Gastroesophageal sphincter (tissue), 4 donors: ENCODE data around the gene ANKRD29. TPM values are rescaled to one million over a fixed set of nuclear protein-coding genes. Genes with fewer than 3 reads are reported as not detected.

Experiments used
- ATAC-seq: fragments of 150-250 bp; one replicate; pipeline ENCODE4 v1.9.1; 2016; ENCODE audit warnings: mild to moderate bottlenecking, moderate library complexity
- H3K27ac ChIP-seq, 4 donors: fragments of 200-600 bp; sonication (generic) in 3 of 4; 1 replicate in 3 of 4; 2 replicates in 1 of 4; pipeline ENCODE4 v1.5.1; 2016 to 2019
- H3K27me3 ChIP-seq: fragments of 200-600 bp; sonication (generic); one replicate; pipeline ENCODE4 v1.5.1; 2019
- H3K36me3 ChIP-seq, 2 donors: fragments of 200-600 bp; sonication (generic); one replicate each; pipeline ENCODE4 v1.5.1; 2019; ENCODE audit warnings: control low read depth in 1 of 2
- H3K4me1 ChIP-seq, 3 donors: fragments of 200-600 bp; sonication (generic); 1 replicate in 2 of 3; 2 replicates in 1 of 3; pipeline ENCODE4 v1.5.1; 2016 to 2019; ENCODE audit warnings: control low read depth in 2 of 3
- H3K4me3 ChIP-seq, 2 donors: fragments of 200-600 bp; sonication (generic); one replicate each; pipeline ENCODE4 v1.5.1; 2019; ENCODE audit warnings: mild to moderate bottlenecking in 1 of 2, moderate library complexity in 1 of 2
- H3K9me3 ChIP-seq, 3 donors: fragments of 200-600 bp; sonication (generic); one replicate each; pipeline ENCODE4 v1.5.1; 2017 to 2019; ENCODE audit warnings: control low read depth in 2 of 3
- EP300 ChIP-seq: sonication (generic); formaldehyde crosslinking; IDR thresholded peaks from one replicate; pipeline ENCODE4 v1.6.1; 2017; ENCODE audit warnings: antibody characterized with exemption, mild to moderate bottlenecking
- POLR2A ChIP-seq, 2 donors: fragments of 450-650 bp; IDR thresholded peaks; one replicate each; pipeline ENCODE4 v1.6.1; 2017; ENCODE audit warnings: antibody characterized with exemption in 2 of 2, mild to moderate bottlenecking in 2 of 2, moderate library complexity in 1 of 2
- POLR2AphosphoS5 ChIP-seq: sonication (generic); formaldehyde crosslinking; IDR thresholded peaks from one replicate; pipeline ENCODE4 v1.6.1; 2017; ENCODE audit warnings: antibody characterized with exemption
- WGBS, 2 donors: methylation state at CpG; one replicate each; pipeline ENCODE4 v1.1.5; 2018; ENCODE audit warnings: low coverage in 1 of 2; 5-methylcytosine and 5-hydroxymethylcytosine counted together
- total RNA-seq, 4 donors: library from RNA; depleted of rRNA; stranded (reverse); fragments of >200 nt; gene quantifications; one replicate each; pipeline ENCODE4 v1.1.0, GENCODE V29; 2016
- TF ChIP-seq, protein P1 (sequence below), 4 experiments: fragments of 200-600 bp in 2 of 4; fragments of 450-650 bp in 2 of 4; sonication (generic) in 1 of 4; IDR thresholded peaks; one replicate each; pipeline ENCODE4 v1.5.1; 2017 to 2019; ENCODE audit warnings: antibody characterized with exemption in 4 of 4, mild to moderate bottlenecking in 2 of 4, moderate library complexity in 2 of 4

Gene ANKRD29
- total RNA-seq, 4 donors from 2014 or later, result 3.5 to 19.3 (median 10.5) TPM

DNA sequence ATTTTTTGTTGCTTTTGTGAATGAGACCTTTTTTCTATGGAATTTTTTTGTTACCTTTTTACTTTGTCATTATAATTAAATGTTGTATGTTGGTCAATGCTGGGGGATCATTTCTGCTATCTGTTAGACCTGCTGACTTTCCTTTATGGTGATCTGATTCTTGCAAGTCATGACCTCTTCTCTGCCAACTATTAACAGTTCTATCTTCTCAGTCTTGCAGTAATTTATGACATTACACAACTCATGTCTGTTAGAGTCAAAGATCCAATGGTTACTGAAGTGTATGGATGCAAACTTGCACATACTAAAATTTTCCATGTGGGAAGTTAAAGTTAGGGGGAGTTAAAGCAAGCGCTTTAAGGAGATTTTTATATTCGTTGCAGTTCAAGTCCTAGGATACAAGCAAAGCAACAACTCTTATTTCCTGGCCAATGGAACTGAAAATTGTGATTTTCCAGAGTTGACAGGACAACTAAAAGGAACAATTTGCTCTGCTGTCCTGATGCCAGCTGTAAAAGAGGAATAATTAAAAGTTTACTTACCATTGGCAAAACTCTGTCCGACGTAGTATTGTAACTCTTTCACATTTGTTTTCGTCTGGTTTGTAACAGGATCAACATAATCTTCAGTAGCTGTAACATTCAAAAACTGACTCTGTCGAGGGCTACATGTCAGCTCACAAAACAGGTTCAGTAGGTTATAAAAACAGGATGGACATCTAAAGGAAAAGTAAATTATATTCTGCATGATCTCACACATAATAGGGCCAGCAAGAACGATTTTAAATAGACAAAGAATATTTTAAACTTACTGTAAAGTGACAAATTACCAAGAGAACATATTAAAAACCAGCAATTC is 94.2 kb downstream of the ANKRD29 start:
- 68 to 69% methylated on average over 5 to 7 of the region's 7 CpGs for WGBS, 2 donors
- no peak for ATAC-seq
- peaks cover 0 to 3% (median 0%) of the 10 kb centered on the region in 3 donors for H3K4me1 ChIP-seq
- H3K9me3 ChIP-seq, result no peaks in the 10 kb centered on the region
- peaks cover 3 to 96% of the 10 kb centered on the region in 2 donors for H3K36me3 ChIP-seq
- no peak overlapping the region for H3K4me3 ChIP-seq
- no peaks in the 10 kb centered on the region for H3K27me3 ChIP-seq
- no peak overlapping the region for H3K27ac ChIP-seq
- no peak for TF ChIP-seq POLR2AphosphoS5
- TF ChIP-seq, protein P1, sequence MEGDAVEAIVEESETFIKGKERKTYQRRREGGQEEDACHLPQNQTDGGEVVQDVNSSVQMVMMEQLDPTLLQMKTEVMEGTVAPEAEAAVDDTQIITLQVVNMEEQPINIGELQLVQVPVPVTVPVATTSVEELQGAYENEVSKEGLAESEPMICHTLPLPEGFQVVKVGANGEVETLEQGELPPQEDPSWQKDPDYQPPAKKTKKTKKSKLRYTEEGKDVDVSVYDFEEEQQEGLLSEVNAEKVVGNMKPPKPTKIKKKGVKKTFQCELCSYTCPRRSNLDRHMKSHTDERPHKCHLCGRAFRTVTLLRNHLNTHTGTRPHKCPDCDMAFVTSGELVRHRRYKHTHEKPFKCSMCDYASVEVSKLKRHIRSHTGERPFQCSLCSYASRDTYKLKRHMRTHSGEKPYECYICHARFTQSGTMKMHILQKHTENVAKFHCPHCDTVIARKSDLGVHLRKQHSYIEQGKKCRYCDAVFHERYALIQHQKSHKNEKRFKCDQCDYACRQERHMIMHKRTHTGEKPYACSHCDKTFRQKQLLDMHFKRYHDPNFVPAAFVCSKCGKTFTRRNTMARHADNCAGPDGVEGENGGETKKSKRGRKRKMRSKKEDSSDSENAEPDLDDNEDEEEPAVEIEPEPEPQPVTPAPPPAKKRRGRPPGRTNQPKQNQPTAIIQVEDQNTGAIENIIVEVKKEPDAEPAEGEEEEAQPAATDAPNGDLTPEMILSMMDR (IDR thresholded peaks at IDR 0.05), result no peak
- no peak for TF ChIP-seq EP300
- TF ChIP-seq POLR2A (IDR thresholded peaks at IDR 0.05), result no peak

DNA sequence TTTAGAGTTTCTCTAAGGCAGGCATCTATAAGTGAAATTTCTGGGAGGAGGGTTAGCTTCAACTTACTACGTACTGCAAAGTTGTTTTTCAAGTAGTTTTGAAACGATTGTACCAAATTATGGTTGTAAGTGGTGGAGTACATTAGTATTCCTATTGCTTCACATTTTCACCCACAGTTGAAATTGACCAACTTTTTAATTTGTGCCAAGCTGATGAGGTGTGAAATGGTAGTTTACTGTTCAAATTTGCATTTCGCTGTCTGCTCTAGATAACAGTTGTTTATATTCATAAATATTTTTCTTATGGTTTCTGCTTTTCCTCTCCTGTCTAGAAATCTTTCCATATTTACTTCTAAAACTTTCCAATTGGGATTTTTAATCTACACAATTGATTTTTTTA is 95.0 kb downstream of the ANKRD29 start:
- ATAC-seq, result no peak
- Histone ChIP-seq H3K36me3 (peaks cover 3 to 99% of the 10 kb centered on the region in 2 donors), H3K9me3 (no peaks in the 10 kb centered on the region), H3K27me3 (no peaks in the 10 kb centered on the region), H3K4me1 (no peaks in the 10 kb centered on the region), H3K4me3 (no peak overlapping the region), H3K27ac (no peak overlapping the region)
- TF ChIP-seq EP300 (no peak), POLR2A (IDR thresholded peaks at IDR 0.05) (no peak), POLR2AphosphoS5 (no peak)
- TF ChIP-seq, protein P1 (IDR thresholded peaks at IDR 0.05), result no peak
- 85 to 94% methylated on average over 3 of the region's 3 CpGs for WGBS, 2 donors

DNA sequence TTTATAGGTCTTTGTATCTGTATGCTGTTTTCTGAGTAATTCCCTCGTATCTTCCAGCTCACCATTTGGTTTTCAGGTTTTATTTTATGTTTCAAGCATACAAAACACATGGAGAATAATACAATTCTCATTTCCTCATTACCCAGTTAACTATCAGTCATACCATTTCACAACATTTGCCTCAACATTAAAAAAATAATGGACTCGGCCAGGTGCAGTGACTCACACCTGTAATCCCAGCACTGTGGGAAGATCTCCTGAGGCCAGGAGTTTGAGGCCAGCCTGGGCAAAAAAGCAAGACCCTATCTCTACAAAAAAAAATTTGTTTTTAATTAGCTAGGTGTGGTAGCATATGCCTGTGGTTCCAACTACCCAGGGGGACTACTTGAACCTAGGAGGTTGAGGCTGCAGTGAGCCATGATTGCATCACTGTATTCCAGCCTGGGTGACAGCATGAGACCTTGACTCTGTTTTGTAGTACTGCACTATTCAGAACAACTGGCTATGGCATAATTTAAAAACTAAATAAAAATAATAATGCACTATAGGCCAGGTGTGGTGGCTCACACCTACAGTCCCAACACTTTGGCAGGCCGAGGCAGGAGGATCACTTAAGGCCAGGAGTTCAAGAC is 96.7 kb downstream of the ANKRD29 start:
- WGBS, 2 donors, result 71 to 74% methylated on average over 3 of the region's 3 CpGs
- Histone ChIP-seq H3K27ac (no peak overlapping the region), H3K9me3 (no peaks in the 10 kb centered on the region), H3K27me3 (no peaks in the 10 kb centered on the region), H3K4me1 (no peaks in the 10 kb centered on the region), H3K4me3 (no peak overlapping the region), H3K36me3 (peaks cover 3 to 99% of the 10 kb centered on the region in 2 donors)
- TF ChIP-seq POLR2AphosphoS5 (no peak), EP300 (no peak), POLR2A (IDR thresholded peaks at IDR 0.05) (no peak)
- TF ChIP-seq, protein P1 (IDR thresholded peaks at IDR 0.05), result no peak
- no peak for ATAC-seq

DNA sequence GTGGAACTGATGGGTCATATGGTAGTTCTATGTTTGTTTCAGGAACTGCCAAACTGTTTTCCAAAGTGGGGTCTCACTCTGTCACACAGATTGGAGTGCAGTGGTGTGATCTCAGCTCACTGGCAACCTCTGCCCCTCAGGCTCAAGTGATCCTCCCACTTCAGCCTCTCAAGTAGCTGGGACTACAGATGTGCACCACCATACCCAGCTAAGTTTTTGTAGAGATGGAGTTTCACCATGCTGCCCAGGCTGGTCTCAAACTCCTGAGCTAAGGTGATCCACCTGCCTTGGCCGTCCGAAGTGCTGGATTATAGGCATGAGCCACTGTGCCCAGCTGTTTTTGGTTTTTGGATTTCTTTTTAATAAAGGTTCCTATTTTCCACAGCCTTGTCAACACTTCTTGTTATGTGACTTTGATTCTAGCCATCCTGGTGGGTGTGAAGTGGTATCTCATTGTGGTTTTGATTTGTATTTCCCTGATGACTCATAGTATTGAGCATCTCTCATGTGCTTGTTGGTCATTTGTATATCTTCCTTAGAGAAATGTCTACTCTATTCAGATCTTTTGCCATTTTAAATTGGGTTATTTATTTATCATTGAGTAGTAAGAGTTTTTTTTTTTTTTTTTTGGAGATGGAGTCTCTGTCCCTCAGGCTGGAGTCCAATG is 99.2 kb downstream of the ANKRD29 start:
- no peaks in the 10 kb centered on the region for H3K27me3 ChIP-seq
- no peak for ATAC-seq
- no peak for TF ChIP-seq EP300
- no peak for TF ChIP-seq POLR2A (IDR thresholded peaks at IDR 0.05)
- no peak for TF ChIP-seq POLR2AphosphoS5
- TF ChIP-seq, protein P1 (IDR thresholded peaks at IDR 0.05), result no peak
- 92% methylated on average over 2 of the region's 2 CpGs for WGBS, 2 donors
- no peaks in the 10 kb centered on the region for H3K9me3 ChIP-seq
- peaks cover 3 to 98% of the 10 kb centered on the region in 2 donors for H3K36me3 ChIP-seq
- H3K4me1 ChIP-seq, result no peaks in the 10 kb centered on the region
- no peak overlapping the region for H3K4me3 ChIP-seq
- no peak overlapping the region for H3K27ac ChIP-seq
